Prostate gland (tissue), 2 donors: ENCODE measurements around the gene RDH12. TPM values are rescaled to one million over a fixed set of nuclear protein-coding genes. Genes with fewer than 3 reads are reported as not detected.
A peak's percentile ranks its signal among the peaks of the same experiment; 100 is the strongest.

Experiments
- DNase-seq: peaks from one replicate; pipeline ENCODE4 v3.0.0-alpha.2; 2019; ENCODE audit warnings: low spot score
- H3K27ac ChIP-seq, 2 donors: fragments of 200-600 bp; sonication (generic); 2 replicates each; pipeline ENCODE4 v1.5.1; 2017 to 2019
- H3K27me3 ChIP-seq: fragments of 200-600 bp; sonication (generic); replicated peaks from 2 replicates; pipeline ENCODE4 v1.5.1; 2019; ENCODE audit not compliant: insufficient read depth
- H3K36me3 ChIP-seq, 2 donors: fragments of 200-600 bp; sonication (generic); 1 replicate in 1 of 2; 2 replicates in 1 of 2; pipeline versions ENCODE4 v1.5.1 to v1.8.1; 2017 to 2019
- H3K4me1 ChIP-seq: fragments of 200-600 bp; sonication (generic); replicated peaks from 2 replicates; pipeline ENCODE4 v1.5.1; 2019
- H3K4me3 ChIP-seq, 2 donors: fragments of 200-600 bp; sonication (generic); 2 replicates each; pipeline ENCODE4 v1.5.1; 2017 to 2019
- H3K9me3 ChIP-seq: fragments of 200-600 bp; sonication (generic); 2 replicates; pipeline ENCODE4 v1.5.1; 2017
- CTCF ChIP-seq, 4 experiments: fragments of 200-600 bp in 2 of 4; fragments of 450-650 bp in 2 of 4; sonication (generic) in 2 of 4; IDR thresholded peaks; 1 replicate in 3 of 4; 2 replicates in 1 of 4; pipeline ENCODE4 v1.5.1; 2016 to 2019; ENCODE audit warnings: antibody characterized with exemption in 4 of 4, mild to moderate bottlenecking in 2 of 4, moderate library complexity in 2 of 4
- POLR2A ChIP-seq: fragments of 450-650 bp; IDR thresholded peaks from one replicate; pipeline ENCODE4 v1.6.1; 2016; ENCODE audit warnings: antibody characterized with exemption, mild to moderate bottlenecking
- POLR2AphosphoS5 ChIP-seq: sonication (generic); formaldehyde crosslinking; IDR thresholded peaks from one replicate; pipeline ENCODE4 v1.6.1; 2017; ENCODE audit warnings: antibody characterized with exemption
- WGBS: methylation state at CpG from one replicate; pipeline ENCODE4 v1.1.5; 2018; 5-methylcytosine and 5-hydroxymethylcytosine counted together
- intact Hi-C: fragments of 100-400 bp; cut with DNase I; formaldehyde crosslinking; loops from one replicate; pipeline ENCODE4 v1.14.2; 2022
- total RNA-seq, 2 donors: library from RNA; depleted of rRNA; stranded (reverse); fragments of >200 nt; gene quantifications; one replicate each; pipeline ENCODE4 v1.1.0, GENCODE V29; 2016

The RDH12 gene
- total RNA-seq, 2 donors from 2014 or later: 0.28 to 1.0 TPM

- no peaks in the 10 kb centered on the region for H3K27me3 ChIP-seq
- H3K4me1 ChIP-seq: no peaks in the 10 kb centered on the region
- peaks cover under 1 to 4% of the 10 kb centered on the region in 2 donors for H3K36me3 ChIP-seq
- H3K4me3 ChIP-seq: no peak overlapping the region
- H3K9me3 ChIP-seq: no peaks in the 10 kb centered on the region
- DNase-seq: no peak
- no peak overlapping the region for H3K27ac ChIP-seq
- TF ChIP-seq POLR2A (no peak), POLR2AphosphoS5 (no peak), CTCF (IDR thresholded peaks at IDR 0.05) (no peak)
- intact Hi-C loops: no loop called here
Measured at GRCh38 chr14:67683842-67684241, 17.8 kb upstream of the RDH12 start.

- H3K4me3 ChIP-seq: no peak overlapping the region
- H3K4me1 ChIP-seq: no peaks in the 10 kb centered on the region
- 75% methylated on average over 4 of the region's 4 CpGs for WGBS
- DNase-seq: no peak
- H3K27me3 ChIP-seq: no peaks in the 10 kb centered on the region
- TF ChIP-seq POLR2A: no peak
- no peak for TF ChIP-seq POLR2AphosphoS5
- no peak for TF ChIP-seq CTCF (IDR thresholded peaks at IDR 0.05)
- H3K9me3 ChIP-seq: no peaks in the 10 kb centered on the region
- intact Hi-C loops: loop anchor here (10.0 kb wide), 1 partner anchor 255 kb away; no protein-coding TSS in a partner anchor
- H3K36me3 ChIP-seq: peaks cover 19% of the 10 kb centered on the region in 2 donors
- peak overlapping the region in 1 of 2 donors; percentile 9 for H3K27ac ChIP-seq
Measured at GRCh38 chr14:67690011-67690410, 11.7 kb upstream of the RDH12 start.

- no peaks in the 10 kb centered on the region for H3K27me3 ChIP-seq
- TF ChIP-seq CTCF (IDR thresholded peaks at IDR 0.05) (no peak), POLR2A (peak; percentile 51), POLR2AphosphoS5 (peak; percentile 85)
- peak overlapping the region; percentile 84 to 92 for H3K27ac ChIP-seq
- peak overlapping the region; percentile 68 to 71 for H3K4me3 ChIP-seq
- H3K36me3 ChIP-seq: peaks cover 4 to 8% of the 10 kb centered on the region in 2 donors
- peak; percentile 90 for DNase-seq
- under 1% methylated on average over 21 of the region's 21 CpGs for WGBS
- intact Hi-C loops: loop anchor here (5.0 to 10.0 kb wide), 2 partner anchors 73 to 260 kb away; no protein-coding TSS in a partner anchor
- peaks cover 10% of the 10 kb centered on the region for H3K4me1 ChIP-seq
- H3K9me3 ChIP-seq: no peaks in the 10 kb centered on the region
Measured at GRCh38 chr14:67694791-67695393, 6.8 kb upstream of the RDH12 start.

GRCh38 chr14:67695394-67695949, 6.2 kb upstream of the RDH12 start, which contains the start of gene RDH11:
TSS of gene RDH11 (minus strand) at chr14:67695764. CDS start at chr14:67695703, 61 bp downstream.
- peaks cover 0 to 3% of the 10 kb centered on the region in 2 donors for H3K36me3 ChIP-seq
- intact Hi-C loops: loop anchor here (5.0 to 10.0 kb wide), 2 partner anchors 73 to 261 kb away; no protein-coding TSS in a partner anchor
- H3K27me3 ChIP-seq: no peaks in the 10 kb centered on the region
- peak within 1 kb of the TSS; percentile 68 to 71 for H3K4me3 ChIP-seq
- H3K27ac ChIP-seq: peak within 1 kb of the TSS; percentile 84 to 92
- TF ChIP-seq POLR2AphosphoS5 (peak; percentile 91), CTCF (IDR thresholded peaks at IDR 0.05) (no peak), POLR2A (peak; percentile 89)
- H3K9me3 ChIP-seq: no peaks in the 10 kb centered on the region
- WGBS: under 1% methylated on average over 25 of the region's 25 CpGs
- peak; percentile 93 for DNase-seq
- peaks cover 10% of the 10 kb centered on the region for H3K4me1 ChIP-seq
